PC-9 (cell line): ENCODE measurements around the gene NIBAN1.

ENCODE experiments used
- CTCF ChIP-seq: fragments of 200-600 bp; sonication (generic); conservative IDR thresholded peaks from 2 replicates; pipeline ENCODE4 v1.6.1; 2017; ENCODE audit warnings: mixed run types, antibody characterized with exemption, mild to moderate bottlenecking, moderate library complexity
- EZH2 ChIP-seq: fragments of 200-600 bp; sonication (generic); IDR thresholded peaks from 2 replicates; pipeline ENCODE4 v1.8.0; 2017; ENCODE audit warnings: antibody characterized with exemption, low read depth

- TF ChIP-seq CTCF (no peak), EZH2 (no peak)
These were observed 40.6 kb upstream of the NIBAN1 start for GRCh38 chr1:185014941-185015340.
